HG02884 (cell line): ENCODE measurements around the gene PTX4.

ENCODE experiments used
- ATAC-seq: cut with Tn5 transposase; IDR thresholded peaks from one replicate; pipeline ENCODE4 v1.9.1; 2021; ENCODE audit warnings: mild to moderate bottlenecking, moderate library complexity; ENCODE audit not compliant: unreplicated experiment

PTX4 gene, protein sequence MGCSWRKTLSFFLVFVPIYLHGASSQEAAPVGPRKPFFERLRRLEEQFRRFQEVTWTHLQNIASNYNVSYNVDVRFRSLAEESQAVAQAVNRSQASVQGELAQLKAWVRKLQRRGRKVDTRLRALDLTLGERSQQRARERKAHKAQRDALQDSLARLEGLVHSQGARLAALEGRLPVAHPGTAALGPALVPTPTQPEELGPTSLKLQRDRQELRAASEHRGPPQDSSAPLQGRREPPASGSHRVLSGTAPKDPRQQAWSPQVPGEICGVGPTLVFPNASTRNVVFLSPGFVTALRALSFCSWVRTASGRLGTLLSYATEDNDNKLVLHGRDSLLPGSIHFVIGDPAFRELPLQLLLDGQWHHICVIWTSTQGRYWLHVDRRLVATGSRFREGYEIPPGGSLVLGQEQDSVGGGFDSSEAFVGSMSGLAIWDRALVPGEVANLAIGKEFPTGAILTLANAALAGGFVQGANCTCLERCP

DNA sequence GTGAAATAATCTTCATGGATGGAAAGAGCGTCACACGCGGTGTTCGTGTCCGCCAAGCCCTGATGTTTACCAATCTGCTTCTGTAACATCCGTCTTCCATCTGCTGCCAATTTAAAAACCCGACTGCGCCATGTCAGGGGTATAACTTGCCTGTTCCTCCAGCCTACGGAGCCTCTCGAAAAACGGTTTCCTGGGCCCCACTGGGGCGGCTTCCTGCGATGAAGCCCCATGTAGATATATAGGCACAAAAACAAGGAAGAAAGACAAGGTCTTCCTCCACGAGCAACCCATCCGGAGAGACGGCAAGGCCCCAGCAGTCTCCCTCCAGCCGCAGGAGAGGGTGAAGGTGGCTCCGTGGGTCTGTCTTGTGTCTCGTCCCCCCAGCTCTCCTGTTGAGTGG is at the start of gene PTX4:
TSS of gene PTX4 (minus strand) at position 326 of the 400 bp plus-strand sequence. CDS start at position 291, 35 bp downstream.
- no peak for ATAC-seq

DNA sequence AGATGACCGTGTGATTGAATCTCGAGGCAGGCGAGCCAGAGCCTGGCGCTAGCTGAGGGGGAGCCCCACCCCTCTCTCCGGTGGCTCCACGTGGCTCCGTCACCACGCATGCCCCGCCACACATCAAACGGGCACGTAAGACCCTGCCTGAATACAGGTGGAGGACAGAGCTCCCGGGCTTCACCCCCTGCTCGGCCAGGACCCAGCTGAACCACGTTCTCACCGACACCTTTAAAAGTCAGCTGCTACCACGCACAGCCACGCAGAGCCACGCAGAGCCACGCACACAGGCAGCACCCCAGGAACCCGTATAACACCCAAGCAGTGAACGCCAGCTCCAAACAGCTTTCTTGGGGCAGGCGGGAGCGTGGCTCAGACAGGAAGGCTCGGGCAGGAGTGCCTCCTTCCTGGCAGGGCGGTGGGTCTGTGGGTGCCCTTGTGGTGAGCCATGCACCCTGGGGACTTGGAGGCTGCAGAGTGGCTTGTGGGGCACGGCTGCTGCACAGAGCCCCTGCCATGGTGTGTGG is 49.1 kb upstream of the PTX4 start:
- ATAC-seq: no peak

DNA sequence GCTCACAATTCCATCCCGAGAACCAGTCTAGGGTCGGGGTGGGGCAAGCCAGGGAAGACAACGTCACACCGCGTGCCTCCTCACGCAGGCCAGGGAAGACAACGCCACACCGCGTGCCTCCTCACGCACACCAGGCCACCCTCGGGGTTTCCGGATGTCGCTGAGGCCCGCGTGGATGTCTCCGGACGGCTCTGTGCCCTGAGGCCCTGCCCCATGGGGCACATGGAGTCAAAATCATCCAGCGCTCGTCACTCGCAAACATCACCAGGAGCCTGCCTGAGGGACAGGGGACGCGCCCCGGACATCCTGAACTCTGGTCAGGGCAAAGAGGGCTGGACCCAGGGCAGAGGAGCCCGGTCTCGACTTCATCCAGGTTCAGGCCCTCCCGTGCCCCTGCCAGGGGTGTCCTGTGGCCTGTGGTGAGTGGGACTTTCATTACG is 48.4 kb upstream of the PTX4 start:
- no peak for ATAC-seq

DNA sequence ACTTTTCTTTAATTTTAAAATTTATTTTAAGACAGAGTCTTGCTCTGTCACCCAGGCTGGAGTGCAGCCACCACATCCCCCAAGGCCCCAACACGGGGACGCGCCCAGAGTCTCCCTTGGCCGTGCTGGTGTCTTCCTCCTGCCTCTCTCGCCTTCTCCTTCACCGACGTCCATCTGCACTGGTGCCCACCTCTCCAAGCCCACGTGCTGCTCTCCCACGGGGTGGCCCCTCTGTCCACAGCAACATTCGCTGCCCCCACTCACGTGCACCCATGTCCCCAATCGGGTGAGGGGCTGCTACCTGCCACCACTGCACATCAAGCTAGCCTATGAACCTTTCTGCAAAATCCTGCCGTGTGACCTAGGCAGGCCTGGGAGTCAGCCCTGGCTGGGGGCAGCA is 47.9 kb upstream of the PTX4 start:
- ATAC-seq: no peak

DNA sequence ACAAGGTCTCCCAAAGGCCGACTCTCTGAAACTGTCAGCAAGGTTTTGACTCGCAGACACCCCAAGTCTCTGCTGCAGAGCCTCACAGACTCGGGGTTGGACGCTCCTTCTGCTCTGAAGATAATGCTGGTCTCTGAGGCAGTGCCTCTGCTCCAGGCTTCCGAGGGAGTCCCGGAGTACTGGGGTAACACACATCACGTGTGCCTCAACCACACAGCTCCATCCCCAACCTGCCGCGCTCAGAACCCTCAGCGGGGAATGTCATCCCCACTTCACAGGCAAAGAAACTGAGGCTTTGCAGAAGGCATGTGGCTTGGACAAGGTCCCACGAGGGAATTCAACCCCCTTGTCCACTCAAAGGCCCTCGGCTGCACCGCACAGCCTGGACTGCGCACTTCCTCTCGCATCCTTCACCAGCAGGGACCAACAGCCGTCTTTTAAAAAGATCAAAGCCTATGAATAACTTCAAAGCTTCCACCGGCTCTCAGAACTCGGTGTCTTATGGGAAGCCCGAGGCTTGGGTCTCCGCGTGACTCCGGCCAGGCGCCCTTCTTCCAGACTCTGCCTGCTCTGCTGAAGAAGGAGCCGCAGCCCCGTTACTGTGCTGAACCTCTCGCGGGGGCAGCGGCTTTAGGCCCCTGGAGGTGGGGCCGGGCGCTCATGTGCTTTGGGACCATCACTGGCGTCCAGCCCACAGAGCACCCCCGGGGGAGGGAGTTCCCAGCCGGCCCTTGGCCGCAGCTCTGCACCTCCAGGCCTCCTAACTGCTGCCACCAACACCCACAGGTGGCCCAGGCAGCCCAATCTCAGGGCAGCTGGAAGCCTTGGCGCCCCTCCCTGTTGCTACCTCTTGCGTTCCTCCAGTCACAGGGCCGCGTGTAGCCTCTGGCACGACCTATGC is 46.9 kb upstream of the PTX4 start:
- no peak for ATAC-seq

DNA sequence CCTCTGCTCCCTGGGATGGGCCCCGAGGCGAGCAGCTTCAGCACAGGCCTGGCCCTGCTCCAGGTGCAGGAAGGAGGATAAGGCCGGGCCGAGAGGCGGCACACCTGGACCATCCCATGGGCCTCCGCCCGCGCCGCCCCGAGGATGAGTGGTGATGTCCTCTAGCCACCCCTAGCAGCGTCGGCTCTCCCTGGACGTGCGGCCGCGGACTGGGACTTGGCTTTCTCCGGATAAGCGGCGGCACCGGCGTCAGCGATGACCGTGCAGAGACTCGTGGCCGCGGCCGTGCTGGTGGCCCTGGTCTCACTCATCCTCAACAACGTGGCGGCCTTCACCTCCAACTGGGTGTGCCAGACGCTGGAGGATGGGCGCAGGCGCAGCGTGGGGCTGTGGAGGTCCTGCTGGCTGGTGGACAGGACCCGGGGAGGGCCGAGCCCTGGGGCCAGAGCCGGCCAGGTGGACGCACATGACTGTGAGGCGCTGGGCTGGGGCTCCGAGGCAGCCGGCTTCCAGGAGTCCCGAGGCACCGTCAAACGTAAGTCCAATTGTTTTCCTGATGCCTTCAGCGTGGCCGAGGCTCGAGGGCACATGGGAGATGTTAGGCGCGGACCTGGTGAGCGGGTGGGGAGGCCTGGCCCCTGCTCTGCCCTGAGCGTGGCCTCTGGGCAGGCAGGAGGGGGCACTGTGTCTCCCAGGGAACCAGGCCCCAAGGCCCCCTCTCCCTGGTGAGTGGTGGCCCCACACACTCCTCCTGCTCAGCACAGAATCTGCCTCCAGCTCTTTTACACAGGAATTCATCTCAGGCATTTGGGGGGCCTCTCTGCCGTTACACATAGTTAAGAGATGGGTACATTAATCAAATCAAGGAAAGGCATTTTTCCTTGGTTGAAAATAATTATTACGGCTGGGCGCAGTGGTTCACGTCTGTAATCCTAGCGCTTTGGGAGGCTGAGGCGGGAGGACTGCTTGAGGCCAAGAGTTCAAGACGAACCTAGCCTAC is 45.6 kb upstream of the PTX4 start:
- ATAC-seq: no peak

DNA sequence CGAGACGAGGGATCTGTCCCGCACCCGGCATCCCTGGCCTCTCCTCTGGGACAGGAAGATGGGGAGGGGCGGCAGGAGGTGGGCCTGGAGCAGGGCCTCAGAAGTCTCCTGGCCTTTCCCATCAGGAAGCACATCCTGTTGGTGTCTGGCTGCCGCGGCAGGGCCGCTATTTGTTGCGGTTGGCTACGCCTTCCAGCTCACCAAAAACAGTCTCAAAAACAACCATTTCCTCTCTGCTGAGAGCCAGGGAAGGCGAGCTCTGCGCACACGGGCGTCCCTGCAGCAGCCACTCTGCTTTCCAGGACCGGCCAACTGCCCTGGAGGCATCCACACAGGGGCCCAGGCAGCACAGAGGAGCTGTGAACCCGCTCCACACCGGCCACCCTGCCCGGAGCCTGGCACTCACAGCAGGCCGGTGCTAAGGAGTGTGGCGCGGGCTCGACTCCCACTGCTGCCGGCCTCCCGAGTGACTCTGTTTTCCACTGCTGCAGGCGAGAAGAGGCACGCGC is 44.8 kb upstream of the PTX4 start, which contains the start of gene TMEM204:
TSS of gene TMEM204 (plus strand) at position 224 of the 509 bp plus-strand sequence. CDS start 610 bp downstream, outside the sequence.
- ATAC-seq: no peak

DNA sequence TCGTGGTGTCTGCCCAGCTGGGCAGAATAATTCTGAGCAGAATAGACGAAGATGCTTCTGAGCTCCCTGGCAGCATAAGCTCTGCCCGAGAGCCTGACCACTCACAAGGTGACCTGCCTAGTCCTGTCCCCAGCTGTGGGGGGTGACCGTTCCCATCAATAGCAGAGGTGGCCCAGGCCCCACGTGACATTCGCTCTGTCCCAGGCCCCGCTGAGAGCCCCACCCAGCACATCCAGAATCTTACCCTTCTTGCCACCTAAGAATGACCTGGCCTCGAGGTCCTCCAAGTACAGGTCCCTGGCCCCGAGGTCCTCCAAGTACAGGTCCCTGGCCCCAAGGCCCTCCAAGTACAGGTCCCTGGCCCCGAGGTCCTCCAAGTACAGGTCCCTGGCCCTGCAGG is 44.0 kb upstream of the PTX4 start:
- no peak for ATAC-seq

DNA sequence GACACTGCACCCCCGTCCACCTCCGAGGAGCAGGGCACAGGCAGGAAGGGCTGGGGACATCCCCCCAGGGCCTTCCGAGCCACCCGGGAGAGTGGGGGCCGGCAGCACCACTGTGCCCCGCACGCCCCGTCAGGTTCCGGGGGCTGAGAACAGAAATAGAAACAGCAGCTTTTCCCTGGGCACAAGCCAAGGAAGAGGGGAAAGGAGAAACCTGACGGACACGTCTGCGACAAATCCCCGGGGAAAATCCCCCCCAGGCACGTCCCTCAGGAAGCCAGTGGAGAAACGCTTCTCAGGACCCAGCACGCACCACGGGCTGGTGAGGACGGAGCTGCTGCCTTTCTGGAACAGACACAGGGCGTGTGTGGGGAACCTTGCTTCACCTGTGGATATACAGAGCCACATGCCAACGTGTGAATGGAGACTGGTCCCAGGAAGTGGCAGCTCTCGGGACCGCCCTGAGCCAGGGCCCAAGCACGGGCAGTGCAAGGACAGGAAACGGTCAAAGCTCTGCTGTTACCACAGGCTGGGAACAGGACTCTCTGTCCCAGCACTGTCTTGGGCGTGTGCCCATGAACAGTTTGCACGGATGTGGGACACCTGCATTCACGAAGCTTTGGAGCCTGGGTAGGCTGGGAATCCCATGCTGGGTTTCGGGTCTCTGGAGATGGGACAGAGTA is 43.5 kb upstream of the PTX4 start:
- no peak for ATAC-seq

DNA sequence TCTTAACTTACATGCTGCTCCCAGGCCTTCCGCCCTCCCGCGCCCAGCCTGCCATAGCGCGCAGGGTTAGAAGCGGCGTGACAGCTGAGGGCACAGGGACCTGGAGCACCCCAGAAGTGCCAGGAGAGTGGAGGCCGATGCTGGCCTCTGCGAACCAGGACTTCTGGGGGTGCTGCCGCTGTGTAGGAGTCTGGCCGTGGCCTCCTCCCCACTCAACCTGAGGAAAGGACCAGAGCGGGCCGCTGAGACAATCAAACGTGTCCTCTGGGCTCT is 42.8 kb upstream of the PTX4 start:
- no peak for ATAC-seq

DNA sequence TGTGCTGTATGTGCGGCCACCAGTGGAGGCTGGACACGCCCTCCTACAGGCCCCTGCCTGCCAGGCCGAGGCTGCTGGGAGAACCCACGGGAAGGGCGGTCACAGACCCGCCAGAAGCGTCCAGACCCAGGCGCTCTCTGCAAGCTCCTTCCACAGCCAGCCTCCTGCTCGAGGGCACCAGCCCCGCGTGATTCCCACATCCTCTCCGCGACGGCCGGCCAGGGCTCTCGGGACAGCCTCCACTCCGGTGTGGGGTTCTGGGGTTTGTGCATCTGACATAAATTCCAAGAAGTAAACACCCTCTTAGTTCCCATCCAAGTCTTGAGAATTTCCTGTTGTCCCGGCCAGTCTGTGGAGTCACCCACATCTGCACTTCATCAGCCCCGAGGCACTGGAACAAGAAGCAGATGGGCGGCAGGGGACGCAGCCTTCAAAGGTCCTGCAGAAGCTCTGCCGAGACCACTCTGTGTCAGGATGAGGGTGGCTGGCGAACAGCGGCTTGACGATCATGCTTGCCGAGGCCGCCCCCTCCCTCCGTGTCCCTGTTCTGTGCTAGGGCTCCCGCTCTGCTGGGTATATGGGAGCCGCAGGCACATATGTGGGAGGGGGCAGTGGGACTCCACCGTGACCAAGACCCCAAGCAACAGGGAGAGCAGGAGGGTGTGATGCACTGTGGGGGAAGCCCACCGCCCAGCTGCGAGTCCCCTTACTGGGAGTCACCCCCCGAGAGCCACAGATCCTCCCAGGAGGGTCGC is 42.3 kb upstream of the PTX4 start:
- ATAC-seq: no peak

DNA sequence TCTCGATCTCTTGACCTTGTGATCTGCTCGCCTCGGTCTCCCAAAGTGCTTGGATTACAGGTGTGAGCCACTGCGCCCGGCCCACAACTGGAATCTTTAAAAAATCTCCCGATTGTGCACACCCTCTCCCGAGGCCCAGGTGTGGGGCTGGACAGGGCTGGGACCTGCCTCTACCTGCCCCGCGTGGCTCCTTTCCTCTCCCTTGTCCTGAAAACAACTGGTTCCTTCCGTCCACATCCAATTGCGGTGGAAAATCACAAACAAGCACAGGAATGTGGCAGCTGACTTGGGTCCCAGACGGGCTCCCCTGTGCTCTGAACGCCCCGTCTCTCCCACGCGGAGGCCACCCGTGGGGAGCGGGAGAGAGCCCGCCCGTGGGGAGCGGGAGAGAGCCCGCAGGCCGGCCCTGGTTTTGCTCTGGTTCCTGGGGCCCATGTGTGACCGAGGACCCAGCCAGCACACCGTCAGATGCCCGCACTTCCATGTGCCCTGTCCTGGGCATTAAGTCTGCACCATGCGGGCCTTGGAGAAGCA is 41.7 kb upstream of the PTX4 start:
- ATAC-seq: no peak

DNA sequence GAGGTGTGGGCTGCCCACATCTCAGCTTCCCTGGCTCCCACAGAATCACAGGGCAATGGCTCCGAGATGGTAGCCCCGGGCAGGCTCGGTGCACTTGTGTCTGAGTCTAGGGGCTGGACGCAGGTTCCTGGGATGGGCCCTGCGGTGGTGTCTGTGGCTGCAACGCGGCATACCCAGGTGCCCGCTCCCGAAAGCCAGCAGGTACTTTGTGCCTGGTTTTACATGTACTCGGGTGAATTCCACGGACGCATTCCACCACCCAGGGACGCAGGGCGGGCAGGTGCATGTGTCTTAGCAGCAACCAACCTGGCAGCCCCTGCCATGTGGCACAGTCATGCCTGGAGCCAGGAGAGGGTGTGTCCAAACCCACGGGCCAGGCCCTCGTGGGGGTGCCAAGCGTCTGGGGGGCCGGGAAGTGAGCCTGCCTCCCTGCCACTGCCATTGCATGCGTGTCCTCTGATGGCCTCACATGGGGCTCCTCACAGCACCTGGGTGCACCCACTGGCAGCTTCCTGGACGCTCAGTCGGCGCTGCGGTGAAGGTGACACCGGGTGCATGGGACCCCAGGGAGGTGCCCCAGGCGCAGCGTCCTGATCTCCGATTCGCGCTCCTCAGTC is 40.3 kb upstream of the PTX4 start:
- ATAC-seq: no peak

DNA sequence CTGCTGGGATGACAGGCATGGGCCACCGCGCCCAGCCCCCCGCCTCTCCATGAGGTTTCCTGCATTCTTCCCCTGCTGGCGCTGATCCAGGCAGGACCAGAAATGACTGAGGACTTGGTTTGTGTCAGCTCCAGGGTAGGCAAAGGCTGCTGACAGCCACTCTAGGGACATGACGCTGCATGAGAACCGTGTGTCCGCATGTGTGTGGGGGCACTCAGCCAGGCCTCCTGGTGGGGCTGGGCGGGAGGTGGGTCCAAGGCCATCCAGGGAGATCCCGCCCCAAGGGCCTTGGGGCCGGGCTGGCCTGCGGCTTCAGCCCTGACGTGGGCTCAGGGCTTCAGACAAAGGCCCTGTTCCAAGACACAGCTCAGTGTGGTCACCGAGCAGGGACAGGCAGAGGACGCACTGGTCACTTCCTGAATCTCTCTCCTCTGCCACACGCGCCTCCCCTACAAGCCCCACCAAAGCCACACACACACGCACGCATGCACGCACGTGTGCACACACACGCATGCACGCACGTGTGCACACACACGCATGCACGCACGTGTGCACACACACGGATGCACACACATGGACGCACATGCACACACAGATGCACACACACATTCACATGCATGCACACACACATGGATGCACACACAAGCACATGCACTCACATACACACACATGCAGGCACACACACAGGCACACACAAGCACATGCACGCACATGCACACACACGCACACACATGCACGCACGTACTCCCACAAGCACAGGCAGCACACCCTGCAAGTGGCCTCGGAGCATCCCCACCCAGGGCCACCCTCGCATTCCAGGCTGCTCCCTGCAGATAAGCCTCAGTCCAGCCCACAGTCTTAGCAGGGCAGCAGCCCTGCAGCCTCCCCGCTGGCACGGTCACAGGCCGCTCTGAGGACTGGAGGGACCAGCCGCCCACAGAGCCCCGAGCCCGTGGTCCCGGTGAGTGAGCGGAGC is 39.4 kb upstream of the PTX4 start:
- ATAC-seq: no peak

DNA sequence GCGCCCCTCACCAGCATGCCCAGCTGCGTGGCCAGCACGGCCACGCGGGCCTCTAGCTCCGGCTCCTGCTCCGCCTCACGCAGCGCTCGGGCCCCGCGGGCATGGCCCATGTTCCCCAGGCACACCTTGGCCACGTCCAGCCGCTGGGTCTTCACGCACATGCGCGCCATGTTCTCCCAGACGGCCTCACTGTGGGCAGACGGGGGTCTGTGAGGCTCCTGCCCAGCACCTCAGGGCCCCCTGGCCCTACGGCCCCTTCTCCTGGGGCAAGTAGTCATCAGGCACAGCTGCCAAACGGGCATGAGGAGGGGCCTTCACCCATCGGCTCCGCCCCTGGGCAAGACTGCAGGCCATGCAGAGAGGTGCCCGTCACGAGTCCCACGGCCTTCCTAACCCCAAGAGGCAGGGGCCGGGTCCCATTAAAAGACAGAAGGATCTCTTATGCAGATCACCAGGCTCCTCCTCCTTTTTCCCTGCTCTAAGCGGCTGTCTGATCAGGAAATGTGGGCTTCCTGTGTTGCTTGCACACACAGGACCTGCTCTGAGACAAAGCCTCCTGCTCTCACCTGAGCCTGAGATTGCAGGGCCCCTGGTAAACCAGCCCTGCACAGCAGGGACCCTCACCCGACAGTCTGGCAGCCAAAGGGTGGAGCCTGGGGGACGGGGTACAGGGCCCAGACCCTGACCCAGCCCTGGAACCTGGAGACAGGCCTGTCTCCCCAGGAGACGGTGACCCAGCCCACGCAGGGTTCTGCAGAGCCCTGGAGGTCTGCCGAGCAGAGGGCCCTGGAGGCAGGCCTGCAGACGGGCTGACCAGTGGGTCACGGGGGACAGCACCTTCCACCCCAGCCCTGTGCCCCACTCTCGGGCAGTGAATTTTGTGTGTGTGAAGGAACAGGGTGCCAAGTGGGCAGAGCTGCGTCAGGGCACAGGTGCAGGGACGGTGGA is 38.1 kb upstream of the PTX4 start:
- ATAC-seq: no peak
